ENCODE results near the gene MTHFD2.

MTHFD2 gene

GRCh38 chr2:74201596-74201995 is 3.2 kb downstream of the MTHFD2 start:
- Histone ChIP-seq H3K4me3 (ENCODE audit: low read depth in 1 of 2, low read length in 2 of 2) (peak overlapping the region in 1 of 2 experiments; percentile 93; a peak in 1 of 4 replicates), H3K9me3 (ENCODE audit: insufficient read depth, low read length, severe bottlenecking) (no peaks in the 10 kb centered on the region), H3K79me2 (ENCODE audit: insufficient read depth, low read length) (peaks cover 82% of the 10 kb centered on the region), H3K4me2 (ENCODE audit: insufficient read depth, low read length) (peak overlapping the region; percentile 76), H3K27me3 (ENCODE audit: insufficient read depth, low read length, poor library complexity) (no peaks in the 10 kb centered on the region), H3K36me3 (ENCODE audit: insufficient read depth, low read length) (peaks cover 52% of the 10 kb centered on the region), H4K20me1 (ENCODE audit: insufficient read depth, low read length) (peaks cover 69% of the 10 kb centered on the region), H3K27ac (ENCODE audit: low read length) (peak overlapping the region; percentile 26), H3K9ac (ENCODE audit: low read depth, low read length) (peak overlapping the region; percentile 26), H2AFZ (ENCODE audit: low read depth, low read length) (no peak overlapping the region), H3K4me1 (ENCODE audit: insufficient read depth, low read length) (peaks cover 69% of the 10 kb centered on the region)
- DNase-seq (no peak), ATAC-seq (ENCODE audit: insufficient read depth, low read depth) (no peak)
- TF ChIP-seq CTCF (IDR thresholded peaks at IDR 0.05; ENCODE audit: borderline replicate concordance, extremely low read depth, low read length, poor library complexity, severe bottlenecking): no peak
- TF ChIP-seq EZH2 (IDR thresholded peaks at IDR 0.05; ENCODE audit: borderline replicate concordance, low read depth, low read length, severe bottlenecking): no peak

- Histone ChIP-seq H3K9ac (ENCODE audit: low read depth, low read length) (no peak overlapping the region), H3K9me3 (ENCODE audit: insufficient read depth, low read length, severe bottlenecking) (no peaks in the 10 kb centered on the region), H2AFZ (ENCODE audit: low read depth, low read length) (no peak overlapping the region), H3K4me2 (ENCODE audit: insufficient read depth, low read length) (peak overlapping the region; percentile 43; the same call in 1 of the 2 replicates), H3K79me2 (ENCODE audit: insufficient read depth, low read length) (peaks cover 92% of the 10 kb centered on the region), H3K4me1 (ENCODE audit: insufficient read depth, low read length) (peaks cover 57% of the 10 kb centered on the region), H3K27me3 (ENCODE audit: insufficient read depth, low read length, poor library complexity) (no peaks in the 10 kb centered on the region), H3K27ac (ENCODE audit: low read length) (0 out of 2 replicates have a peak overlapping the region, but pooled peaks have one; percentile 32), H4K20me1 (ENCODE audit: insufficient read depth, low read length) (peaks cover 85% of the 10 kb centered on the region), H3K4me3 (ENCODE audit: low read depth in 1 of 2, low read length in 2 of 2) (no peak overlapping the region), H3K36me3 (ENCODE audit: insufficient read depth, low read length) (peaks cover 79% of the 10 kb centered on the region)
- TF ChIP-seq EZH2 (IDR thresholded peaks at IDR 0.05; ENCODE audit: borderline replicate concordance, low read depth, low read length, severe bottlenecking) (no peak), CTCF (IDR thresholded peaks at IDR 0.05; ENCODE audit: borderline replicate concordance, extremely low read depth, low read length, poor library complexity, severe bottlenecking) (no peak)
- ATAC-seq (ENCODE audit: insufficient read depth, low read depth): no peak
- DNase-seq: no peak
Observed at GRCh38 chr2:74204436-74204835, 6.0 kb downstream of the MTHFD2 start.

DNA sequence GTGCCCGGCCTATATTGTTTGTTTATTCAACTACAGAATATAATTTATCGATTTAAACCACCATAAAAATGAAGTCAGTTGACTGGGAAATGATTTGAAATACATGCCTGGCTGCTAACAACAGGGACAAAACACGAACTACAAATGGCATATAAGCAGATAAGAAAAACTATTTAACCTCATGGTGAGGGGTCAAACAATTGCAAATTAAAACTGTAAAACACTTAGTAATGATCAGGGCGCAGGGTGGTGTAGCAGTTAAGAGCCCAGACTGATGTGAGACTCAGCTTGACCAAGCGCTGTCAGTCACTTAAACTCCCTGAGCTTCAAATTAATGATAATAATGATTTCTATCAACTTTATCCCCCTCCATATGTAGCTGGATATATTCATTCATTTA is 6.7 kb downstream of the MTHFD2 start:
- H4K20me1 ChIP-seq (ENCODE audit: insufficient read depth, low read length): peaks cover 78% of the 10 kb centered on the region
- H3K9ac ChIP-seq (ENCODE audit: low read depth, low read length): no peak overlapping the region

More for the DNA sequence above, 6.7 kb downstream of the MTHFD2 start:
- Histone ChIP-seq H3K4me2 (ENCODE audit: insufficient read depth, low read length) (no peak overlapping the region), H3K27me3 (ENCODE audit: insufficient read depth, low read length, poor library complexity) (no peaks in the 10 kb centered on the region), H2AFZ (ENCODE audit: low read depth, low read length) (no peak overlapping the region), H3K36me3 (ENCODE audit: insufficient read depth, low read length) (peaks cover 86% of the 10 kb centered on the region), H3K79me2 (ENCODE audit: insufficient read depth, low read length) (peaks cover 85% of the 10 kb centered on the region), H3K9me3 (ENCODE audit: insufficient read depth, low read length, severe bottlenecking) (no peaks in the 10 kb centered on the region), H3K4me3 (ENCODE audit: low read depth in 1 of 2, low read length in 2 of 2) (no peak overlapping the region), H3K27ac (ENCODE audit: low read length) (no peak overlapping the region), H3K4me1 (ENCODE audit: insufficient read depth, low read length) (peaks cover 50% of the 10 kb centered on the region)
- ATAC-seq (ENCODE audit: insufficient read depth, low read depth) (no peak), DNase-seq (no peak)
- TF ChIP-seq EZH2 (IDR thresholded peaks at IDR 0.05; ENCODE audit: borderline replicate concordance, low read depth, low read length, severe bottlenecking) (no peak), CTCF (IDR thresholded peaks at IDR 0.05; ENCODE audit: borderline replicate concordance, extremely low read depth, low read length, poor library complexity, severe bottlenecking) (no peak)
